Measurements from ENCODE around the gene CRADD. TPM values are rescaled to one million over a fixed set of nuclear protein-coding genes. Genes with fewer than 3 reads are reported as not detected.

CRADD gene
- total RNA-seq, 4 donors from 2014 or later, result 29.3 to 61.7 (median 46.5) TPM

- no peaks in the 10 kb centered on the region for H3K36me3 ChIP-seq
- H3K9me3 ChIP-seq, result no peaks in the 10 kb centered on the region
- no peak overlapping the region for H3K27ac ChIP-seq
- no peaks in the 10 kb centered on the region for H3K4me1 ChIP-seq
- H3K4me3 ChIP-seq, result no peak overlapping the region
- H3K27me3 ChIP-seq, result no peaks in the 10 kb centered on the region
- no peak for DNase-seq (ENCODE audit: low spot score in 2 of 2)
- WGBS, result 86% methylated on average over 3 of the region's 3 CpGs
- TF ChIP-seq EP300 (IDR thresholded peaks at IDR 0.05) (no peak), POLR2A (IDR thresholded peaks at IDR 0.05) (no peak), POLR2AphosphoS5 (IDR thresholded peaks at IDR 0.05) (no peak)
- TF ChIP-seq, protein P1, sequence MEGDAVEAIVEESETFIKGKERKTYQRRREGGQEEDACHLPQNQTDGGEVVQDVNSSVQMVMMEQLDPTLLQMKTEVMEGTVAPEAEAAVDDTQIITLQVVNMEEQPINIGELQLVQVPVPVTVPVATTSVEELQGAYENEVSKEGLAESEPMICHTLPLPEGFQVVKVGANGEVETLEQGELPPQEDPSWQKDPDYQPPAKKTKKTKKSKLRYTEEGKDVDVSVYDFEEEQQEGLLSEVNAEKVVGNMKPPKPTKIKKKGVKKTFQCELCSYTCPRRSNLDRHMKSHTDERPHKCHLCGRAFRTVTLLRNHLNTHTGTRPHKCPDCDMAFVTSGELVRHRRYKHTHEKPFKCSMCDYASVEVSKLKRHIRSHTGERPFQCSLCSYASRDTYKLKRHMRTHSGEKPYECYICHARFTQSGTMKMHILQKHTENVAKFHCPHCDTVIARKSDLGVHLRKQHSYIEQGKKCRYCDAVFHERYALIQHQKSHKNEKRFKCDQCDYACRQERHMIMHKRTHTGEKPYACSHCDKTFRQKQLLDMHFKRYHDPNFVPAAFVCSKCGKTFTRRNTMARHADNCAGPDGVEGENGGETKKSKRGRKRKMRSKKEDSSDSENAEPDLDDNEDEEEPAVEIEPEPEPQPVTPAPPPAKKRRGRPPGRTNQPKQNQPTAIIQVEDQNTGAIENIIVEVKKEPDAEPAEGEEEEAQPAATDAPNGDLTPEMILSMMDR (IDR thresholded peaks at IDR 0.05), result no peak
These were observed 7.7 kb upstream of the CRADD start for GRCh38 chr12:93669452-93669851.

DNA sequence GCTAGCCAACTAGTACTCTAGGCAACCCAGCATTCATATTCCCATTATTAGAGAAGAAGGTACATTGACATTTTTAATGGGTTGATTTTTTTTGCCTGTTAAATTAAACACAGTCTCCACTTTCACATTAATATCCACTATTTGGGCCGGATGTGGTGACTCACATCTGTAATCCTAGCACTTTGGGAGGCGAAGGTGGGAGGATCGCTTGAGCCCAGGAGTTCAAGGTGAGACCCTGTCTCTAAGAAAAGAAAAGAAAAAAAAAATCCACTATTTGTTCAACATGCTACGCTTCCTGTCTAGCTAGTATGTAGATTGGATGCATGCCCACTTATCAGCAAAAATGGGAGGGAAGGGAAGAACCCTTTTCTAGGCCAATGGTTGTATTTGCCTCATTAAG lies 7.1 kb upstream of the CRADD start:
- 95% methylated on average over 4 of the region's 4 CpGs for WGBS
- no peaks in the 10 kb centered on the region for H3K36me3 ChIP-seq
- H3K9me3 ChIP-seq, result no peaks in the 10 kb centered on the region
- no peaks in the 10 kb centered on the region for H3K4me1 ChIP-seq
- DNase-seq (ENCODE audit: low spot score in 2 of 2), result no peak
- no peaks in the 10 kb centered on the region for H3K27me3 ChIP-seq
- H3K4me3 ChIP-seq, result no peak overlapping the region
- no peak overlapping the region for H3K27ac ChIP-seq
- no peak for TF ChIP-seq EP300 (IDR thresholded peaks at IDR 0.05)
- TF ChIP-seq, protein P1 (IDR thresholded peaks at IDR 0.05), result no peak

DNA sequence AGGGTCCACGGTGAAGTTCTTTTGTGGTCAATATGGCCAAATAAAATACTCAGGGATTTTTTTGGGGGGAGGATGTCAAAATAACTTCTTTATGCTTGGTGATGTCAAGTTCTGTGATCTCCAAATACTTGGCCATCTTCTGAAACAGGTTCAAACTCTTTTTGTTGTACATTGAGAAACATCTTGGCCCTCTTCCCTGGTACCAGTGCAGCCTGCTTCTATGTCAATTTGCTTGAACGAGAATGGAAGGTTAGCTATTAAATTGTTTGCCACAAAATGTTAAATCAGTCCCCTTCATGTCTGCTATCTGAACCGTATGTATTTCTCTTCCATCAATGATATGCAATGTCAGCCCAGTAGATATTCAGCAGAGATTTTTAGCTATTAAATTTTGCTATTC lies 6.1 kb upstream of the CRADD start:
- TF ChIP-seq EP300 (IDR thresholded peaks at IDR 0.05) (no peak), POLR2A (IDR thresholded peaks at IDR 0.05) (no peak), POLR2AphosphoS5 (IDR thresholded peaks at IDR 0.05) (no peak)
- TF ChIP-seq, protein P1 (IDR thresholded peaks at IDR 0.05), result no peak

GRCh38 chr12:93673084-93673483 lies 4.1 kb upstream of the CRADD start:
- H3K9me3 ChIP-seq, result no peaks in the 10 kb centered on the region
- H3K36me3 ChIP-seq, result no peaks in the 10 kb centered on the region
- no peak overlapping the region for H3K27ac ChIP-seq
- no peaks in the 10 kb centered on the region for H3K27me3 ChIP-seq
- 42% methylated on average over 1 of the region's 1 CpG for WGBS
- TF ChIP-seq, protein P1 (IDR thresholded peaks at IDR 0.05), result no peak
- TF ChIP-seq POLR2AphosphoS5 (IDR thresholded peaks at IDR 0.05), result no peak
- no peak for TF ChIP-seq POLR2A (IDR thresholded peaks at IDR 0.05)
- TF ChIP-seq EP300 (IDR thresholded peaks at IDR 0.05), result no peak
- H3K4me1 ChIP-seq, result peaks cover 7% of the 10 kb centered on the region
- no peak for DNase-seq (ENCODE audit: low spot score in 2 of 2)
- H3K4me3 ChIP-seq, result no peak overlapping the region

More for the DNA sequence above, 6.1 kb upstream of the CRADD start:
- no peaks in the 10 kb centered on the region for H3K36me3 ChIP-seq
- H3K27me3 ChIP-seq, result no peaks in the 10 kb centered on the region
- H3K4me1 ChIP-seq, result no peaks in the 10 kb centered on the region
- H3K9me3 ChIP-seq, result no peaks in the 10 kb centered on the region
- WGBS, result 66% methylated on average over 3 of the region's 3 CpGs
- no peak for DNase-seq (ENCODE audit: low spot score in 2 of 2)
- no peak overlapping the region for H3K27ac ChIP-seq
- no peak overlapping the region for H3K4me3 ChIP-seq

GRCh38 chr12:93674386-93674785 lies 2.8 kb upstream of the CRADD start:
- Histone ChIP-seq H3K27ac (no peak overlapping the region), H3K36me3 (no peaks in the 10 kb centered on the region), H3K27me3 (no peaks in the 10 kb centered on the region), H3K9me3 (no peaks in the 10 kb centered on the region), H3K4me1 (peaks cover 18% of the 10 kb centered on the region), H3K4me3 (no peak overlapping the region)
- DNase-seq (ENCODE audit: low spot score in 2 of 2), result no peak
- TF ChIP-seq, protein P1 (IDR thresholded peaks at IDR 0.05), result no peak
- no peak for TF ChIP-seq POLR2A (IDR thresholded peaks at IDR 0.05)
- no peak for TF ChIP-seq EP300 (IDR thresholded peaks at IDR 0.05)
- TF ChIP-seq POLR2AphosphoS5 (IDR thresholded peaks at IDR 0.05), result no peak
- WGBS, result 92% methylated on average over 6 of the region's 6 CpGs

Measured in suprapubic skin (tissue), 4 donors.